IMR-90 (cell line): Measurements from ENCODE around the gene ST8SIA6. TPM values are rescaled to one million over a fixed set of nuclear protein-coding genes. Genes with fewer than 3 reads are reported as not detected.

ENCODE experiments used
- ATAC-seq: fragments of 200-7000 bp; cut with Tn5 transposase; 2 replicates; pipeline ENCODE4 v1.9.1; 2020; ENCODE audit warnings: low read depth, mild to moderate bottlenecking, moderate library complexity
- BruUV-seq: library from RNA; stranded (reverse); fragments of 400-500 nt; replicated peaks from 2 replicates; lab custom pipeline; 2021; lab: Mats Ljungman, UMichigan
- CTCF ChIA-PET: fragments of 300-600 bp; formaldehyde crosslinking; extraction: SDS; loops from one replicate; lab custom pipeline; 2021; ENCODE audit warnings: antibody characterized with exemption; lab: Yijun Ruan, JAX
- POLR2A ChIA-PET: fragments of 300-600 bp; sonication (Branson Sonifier 250); formaldehyde crosslinking; loops from one replicate; lab custom pipeline; 2022; ENCODE audit warnings: antibody characterized with exemption; ENCODE audit not compliant: unreplicated experiment; lab: Charles Lee
- DNase-seq: peaks from one replicate; pipeline ENCODE4 v3.0.0; 2013
- H2AFZ ChIP-seq: replicated peaks from 2 replicates; pipeline ENCODE3; 2013; ENCODE audit warnings: low read length, mild to moderate bottlenecking; ENCODE audit not compliant: poor library complexity
- H2AK5ac ChIP-seq: 2 replicates; pipeline ENCODE4 v1.6.1; 2013; ENCODE audit warnings: low read depth, low read length, inconsistent platforms
- H2AK9ac ChIP-seq: replicated peaks from 2 replicates; pipeline ENCODE3; 2013; ENCODE audit warnings: mild to moderate bottlenecking, low read depth, low read length, moderate library complexity; ENCODE audit not compliant: poor library complexity
- H2BK120ac ChIP-seq: 2 replicates; pipeline ENCODE4 v1.6.1; 2013; ENCODE audit warnings: low read depth, low read length, inconsistent platforms
- H2BK15ac ChIP-seq: 3 replicates; pipeline ENCODE4 v1.6.1; 2013; ENCODE audit warnings: low read depth, low read length, inconsistent platforms
- H2BK20ac ChIP-seq: 2 replicates; pipeline ENCODE4 v1.6.1; 2013; ENCODE audit warnings: low read depth, mild to moderate bottlenecking, inconsistent platforms, low read length, moderate library complexity
- H2BK5ac ChIP-seq: 2 replicates; pipeline ENCODE4 v1.6.1; 2013; ENCODE audit warnings: mild to moderate bottlenecking, low read depth, low read length, inconsistent platforms; ENCODE audit not compliant: poor library complexity, severe bottlenecking
- H3K14ac ChIP-seq: replicated peaks from 2 replicates; pipeline ENCODE4 v1.6.1; 2013; ENCODE audit warnings: low read depth, low read length, inconsistent platforms
- H3K18ac ChIP-seq: 2 replicates; pipeline ENCODE4 v1.6.1; 2013; ENCODE audit warnings: low read depth, low read length, control low read depth
- H3K23ac ChIP-seq: 2 replicates; pipeline ENCODE4 v1.6.1; 2013; ENCODE audit warnings: low read depth, low read length, inconsistent platforms
- H3K27ac ChIP-seq: 2 replicates; pipeline ENCODE4 v1.5.1; 2013; ENCODE audit warnings: mild to moderate bottlenecking, control low read depth, low read length; ENCODE audit not compliant: insufficient read depth
- H3K27me3 ChIP-seq: 2 replicates; pipeline ENCODE4 v1.6.1; 2013; ENCODE audit warnings: low read length; ENCODE audit not compliant: control insufficient read depth, insufficient read depth
- H3K36me3 ChIP-seq: 2 replicates; pipeline ENCODE4 v1.6.1; 2013; ENCODE audit warnings: low read length, mixed read lengths; ENCODE audit not compliant: control insufficient read depth, insufficient read depth
- H3K4ac ChIP-seq: 2 replicates; pipeline ENCODE4 v1.6.1; 2013; ENCODE audit warnings: low read depth, low read length, inconsistent platforms
- H3K4me1 ChIP-seq: 2 replicates; pipeline ENCODE4 v1.6.1; 2013; ENCODE audit warnings: low read length, mixed read lengths; ENCODE audit not compliant: control insufficient read depth, insufficient read depth
- H3K4me2 ChIP-seq: 2 replicates; pipeline ENCODE4 v1.6.1; 2013; ENCODE audit warnings: low read depth, mild to moderate bottlenecking, control low read depth, low read length, moderate library complexity
- H3K4me3 ChIP-seq: 2 replicates; pipeline ENCODE4 v1.5.1; 2013; ENCODE audit warnings: low read depth, mild to moderate bottlenecking, control low read depth, low read length, moderate library complexity; ENCODE audit not compliant: insufficient read depth
- H3K56ac ChIP-seq: 2 replicates; pipeline ENCODE4 v1.6.1; 2013; ENCODE audit warnings: low read length, inconsistent platforms; ENCODE audit not compliant: insufficient read depth; ENCODE audit errors: extremely low read depth
- H3K79me1 ChIP-seq, 2 experiments: 2 replicates each; pipeline ENCODE4 v1.6.1; 2013; ENCODE audit warnings: low read length in 2 of 2, inconsistent platforms in 1 of 2, low read depth in 1 of 2
- H3K9ac ChIP-seq: 2 replicates; pipeline ENCODE4 v1.6.1; 2013; ENCODE audit warnings: low read depth, low read length, control low read depth
- H3K9me1 ChIP-seq: 2 replicates; pipeline ENCODE4 v1.6.1; 2013; ENCODE audit warnings: low read length, inconsistent platforms; ENCODE audit not compliant: insufficient read depth
- H3K9me3 ChIP-seq: 2 replicates; pipeline ENCODE4 v1.6.1; 2013; ENCODE audit warnings: low read length; ENCODE audit not compliant: control insufficient read depth, insufficient read depth
- H4K20me1 ChIP-seq: 2 replicates; pipeline ENCODE4 v1.6.1; 2013; ENCODE audit warnings: low read length, inconsistent platforms; ENCODE audit not compliant: insufficient read depth
- H4K5ac ChIP-seq: 2 replicates; pipeline ENCODE4 v1.6.1; 2013; ENCODE audit warnings: mild to moderate bottlenecking, low read depth, low read length, control low read depth
- H4K8ac ChIP-seq, 2 experiments: 2 replicates each; pipeline ENCODE4 v1.6.1; 2013; ENCODE audit warnings: low read depth in 2 of 2, low read length in 2 of 2, control low read depth in 1 of 2, inconsistent platforms in 1 of 2
- H4K91ac ChIP-seq: 2 replicates; pipeline ENCODE4 v1.6.1; 2013; ENCODE audit warnings: low read depth, low read length, inconsistent platforms; ENCODE audit not compliant: insufficient read depth
- BHLHE40 ChIP-seq: fragments of 150-350 bp; IDR thresholded peaks from 2 replicates; pipeline ENCODE4 v1.6.1; 2016; ENCODE audit warnings: mild to moderate bottlenecking, low read depth, low read length
- CEBPB ChIP-seq: IDR thresholded peaks from 2 replicates; pipeline ENCODE4 v1.6.1; 2012; ENCODE audit warnings: low read depth, low read length, improper control_type of control experiment
- CHD1 ChIP-seq: IDR thresholded peaks from 2 replicates; pipeline ENCODE4 v1.6.1; 2012; ENCODE audit warnings: low read depth, low read length, improper control_type of control experiment
- CTCF ChIP-seq: conservative IDR thresholded peaks from 2 replicates; pipeline ENCODE4 v1.5.1; 2012; ENCODE audit warnings: mild to moderate bottlenecking, low read depth, low read length, improper control_type of control experiment
- FOS ChIP-seq: fragments of 150-350 bp; IDR thresholded peaks from 2 replicates; pipeline ENCODE4 v1.6.1; 2016; ENCODE audit warnings: low read depth, low read length
- MAFK ChIP-seq: IDR thresholded peaks from 2 replicates; pipeline ENCODE4 v1.6.1; 2012; ENCODE audit warnings: low read depth, low read length, improper control_type of control experiment
- MAZ ChIP-seq: IDR thresholded peaks from 2 replicates; pipeline ENCODE4 v1.6.1; 2012; ENCODE audit warnings: low read depth, mild to moderate bottlenecking, low read length, improper control_type of control experiment, moderate library complexity, borderline replicate concordance
- MXI1 ChIP-seq: IDR thresholded peaks from 2 replicates; pipeline ENCODE4 v1.6.1; 2012; ENCODE audit warnings: low read depth, mild to moderate bottlenecking, low read length, moderate library complexity, borderline replicate concordance
- NFE2L2 ChIP-seq: fragments of 150-350 bp; IDR thresholded peaks from 2 replicates; pipeline ENCODE4 v1.6.1; 2016; ENCODE audit warnings: low read depth, mild to moderate bottlenecking, low read length
- POLR2A ChIP-seq: IDR thresholded peaks from 2 replicates; pipeline ENCODE4 v1.6.1; 2012; ENCODE audit warnings: mild to moderate bottlenecking, low read depth, low read length
- RAD21 ChIP-seq: IDR thresholded peaks from 2 replicates; pipeline ENCODE4 v1.6.1; 2012; ENCODE audit warnings: low read length, improper control_type of control experiment
- RCOR1 ChIP-seq: IDR thresholded peaks from 2 replicates; pipeline ENCODE4 v1.6.1; 2012; ENCODE audit warnings: mild to moderate bottlenecking, low read length, improper control_type of control experiment; ENCODE audit not compliant: insufficient replicate concordance
- RFX5 ChIP-seq: IDR thresholded peaks from 2 replicates; pipeline ENCODE4 v1.8.0; 2012; ENCODE audit warnings: low read depth, mild to moderate bottlenecking, low read length, moderate library complexity
- SMC3 ChIP-seq: fragments of 150-350 bp; IDR thresholded peaks from 2 replicates; pipeline ENCODE4 v1.6.1; 2016; ENCODE audit warnings: low read depth, mild to moderate bottlenecking, antibody characterized with exemption, low read length, moderate library complexity
- USF2 ChIP-seq: fragments of 150-350 bp; IDR thresholded peaks from 2 replicates; pipeline ENCODE4 v1.6.1; 2017; ENCODE audit warnings: mild to moderate bottlenecking, antibody characterized with exemption, low read length, low read depth
- WGBS, 2 experiments: methylation state at CpG; one replicate each; pipeline versions ENCODE4 v1.1.5 to v1.1.7; 2013; ENCODE audit warnings: missing lambda C conversion rate in 2 of 2; ENCODE audit not compliant: insufficient read length in 1 of 2; ENCODE audit errors: extremely low coverage in 2 of 2; 5-methylcytosine and 5-hydroxymethylcytosine counted together
- dilution Hi-C: fragments of 300-500 bp; cut with HindIII; formaldehyde crosslinking; loops from one replicate; pipeline ENCODE4 v1.14.3; 2018; ENCODE audit warnings: low sequenced_read_pairs; ENCODE audit not compliant: unreplicated experiment
- in situ Hi-C: fragments of 300-500 bp; cut with MboI; formaldehyde crosslinking; loops from 3 replicates; pipeline ENCODE4 v1.14.3; 2019; ENCODE audit warnings: low sequenced_read_pairs, inconsistent platforms, mixed read lengths
- intact Hi-C: fragments of 100-400 bp; cut with micrococcal nuclease; formaldehyde crosslinking; loops from 2 replicates; pipeline ENCODE4 v1.10.0; 2022
- polyA plus RNA-seq, 3 experiments: library from polyadenylated mRNA; depleted of rRNA; stranded (reverse); fragments of >200 nt; gene quantifications; 2 replicates each; pipeline ENCODE4 v1.2.3, GENCODE V29; 2012; ENCODE audit warnings: low replicate concordance in 1 of 3
- total RNA-seq: library from RNA; depleted of rRNA; stranded (reverse); fragments of >200 nt; gene quantifications from 2 replicates; pipeline ENCODE4 v1.2.3, GENCODE V29; 2012
- TF ChIP-seq, protein P1 (sequence below): fragments of 150-350 bp; IDR thresholded peaks from 2 replicates; pipeline ENCODE4 v1.6.1; 2016; ENCODE audit warnings: low read depth, mild to moderate bottlenecking, low read length, moderate library complexity, borderline replicate concordance

The ST8SIA6 gene
- total and polyA plus RNA-seq, 2 of the 4 experiments (the other 2 are of a cell fraction): 0.10 to 0.18 TPM

DNA sequence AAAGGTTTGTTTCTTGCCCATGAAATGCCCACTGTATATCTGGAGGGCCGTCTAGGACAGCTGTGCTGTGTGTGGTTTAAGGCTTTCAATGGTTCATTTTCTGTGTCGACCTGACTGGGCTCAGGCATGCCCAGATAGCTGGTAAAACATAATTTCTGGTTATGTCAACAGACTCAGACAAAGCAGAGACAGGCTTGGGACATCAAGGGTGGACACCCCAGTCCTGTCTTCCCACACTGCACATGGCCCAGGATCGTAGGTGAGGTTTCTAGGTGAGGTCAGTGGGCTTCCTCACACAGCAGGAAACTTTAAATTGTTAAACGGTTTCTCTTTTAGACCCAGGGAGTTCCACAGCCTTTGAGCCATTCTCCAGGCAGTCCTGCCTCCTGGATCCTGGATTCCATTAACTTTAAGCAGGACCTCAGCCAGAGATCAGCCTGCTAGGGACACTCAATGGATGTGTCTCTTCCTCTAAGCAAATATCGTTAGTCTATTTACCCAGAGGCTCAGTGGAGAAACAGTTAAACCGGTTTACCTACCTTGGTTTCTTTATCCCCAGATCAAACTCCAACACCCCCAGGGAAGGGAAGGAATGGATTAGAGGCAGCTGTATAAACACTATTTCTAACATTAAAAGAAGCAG lies 66.4 kb downstream of the ST8SIA6 start:
- peaks cover 10% of the 10 kb centered on the region for H3K27me3 ChIP-seq
- no peaks in the 10 kb centered on the region for H3K36me3 ChIP-seq
- H2BK5ac ChIP-seq: no peak overlapping the region
- BruUV-seq: no TSS peak
- no peak overlapping the region for H3K4me2 ChIP-seq
- no peak overlapping the region for H2BK15ac ChIP-seq
- no peak overlapping the region for H4K91ac ChIP-seq
- no peak overlapping the region for H3K4ac ChIP-seq
- H2AFZ ChIP-seq: peak overlapping the region; percentile 8
- intact Hi-C loops: no loop called here
- ATAC-seq (no peak), DNase-seq (no peak)
- TF ChIP-seq SMC3 (no peak), RCOR1 (no peak), RAD21 (no peak), MAFK (no peak), RFX5 (no peak), CHD1 (no peak), MAZ (no peak), BHLHE40 (no peak), CEBPB (no peak), MXI1 (no peak), POLR2A (no peak), CTCF (no peak), USF2 (no peak), NFE2L2 (no peak), FOS (no peak)
- TF ChIP-seq, protein P1, sequence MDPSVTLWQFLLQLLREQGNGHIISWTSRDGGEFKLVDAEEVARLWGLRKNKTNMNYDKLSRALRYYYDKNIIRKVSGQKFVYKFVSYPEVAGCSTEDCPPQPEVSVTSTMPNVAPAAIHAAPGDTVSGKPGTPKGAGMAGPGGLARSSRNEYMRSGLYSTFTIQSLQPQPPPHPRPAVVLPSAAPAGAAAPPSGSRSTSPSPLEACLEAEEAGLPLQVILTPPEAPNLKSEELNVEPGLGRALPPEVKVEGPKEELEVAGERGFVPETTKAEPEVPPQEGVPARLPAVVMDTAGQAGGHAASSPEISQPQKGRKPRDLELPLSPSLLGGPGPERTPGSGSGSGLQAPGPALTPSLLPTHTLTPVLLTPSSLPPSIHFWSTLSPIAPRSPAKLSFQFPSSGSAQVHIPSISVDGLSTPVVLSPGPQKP: no peak
- WGBS, 2 experiments: no CpG with 5 or more reads among the region's 6 CpGs
- dilution Hi-C loops: no loop called here
- no peak overlapping the region for H4K5ac ChIP-seq
- H4K20me1 ChIP-seq: no peaks in the 10 kb centered on the region
- H2AK9ac ChIP-seq: no peak overlapping the region
- ChIA-PET POLR2A (no interaction called here), CTCF (no interaction called here)
- H2BK120ac ChIP-seq: no peak overlapping the region
- H3K27ac ChIP-seq: no peak overlapping the region
- H3K18ac ChIP-seq: no peak overlapping the region
- H3K9me3 ChIP-seq: no peaks in the 10 kb centered on the region
- no peak overlapping the region; the same call in 1 of the 2 replicates for H2AK5ac ChIP-seq
- no peak overlapping the region for H3K56ac ChIP-seq
- no peak overlapping the region for H3K4me3 ChIP-seq
- H3K9ac ChIP-seq: no peak overlapping the region
- no peaks in the 10 kb centered on the region for H3K4me1 ChIP-seq
- H4K8ac ChIP-seq: no peak overlapping the region
- no peaks in the 10 kb centered on the region for H3K79me1 ChIP-seq
- H3K14ac ChIP-seq: no peak overlapping the region
- H3K23ac ChIP-seq: no peak overlapping the region
- no peaks in the 10 kb centered on the region for H3K9me1 ChIP-seq
- in situ Hi-C loops: no loop called here
- no peak overlapping the region for H2BK20ac ChIP-seq
